Measurements from ENCODE around the gene ADSS1. TPM values are rescaled to one million over a fixed set of nuclear protein-coding genes. Genes with fewer than 3 reads are reported as not detected.

Gene ADSS1
- polyA plus RNA-seq, 1 of the 3 experiments (the other 2 are of a cell fraction): 14.3 TPM

GRCh38 chr14:104787736-104788135 lies 63.7 kb downstream of the ADSS1 start:
- no peak for TF ChIP-seq JUND (IDR thresholded peaks at IDR 0.05)
- no peak for TF ChIP-seq MEF2A (IDR thresholded peaks at IDR 0.05; ENCODE audit: borderline replicate concordance, low read depth)
- no peak for TF ChIP-seq PBX3 (IDR thresholded peaks at IDR 0.05)
- TF ChIP-seq TAF1 (IDR thresholded peaks at IDR 0.05; ENCODE audit: borderline replicate concordance, low read depth, low read length): no peak
- TF ChIP-seq SMC3 (IDR thresholded peaks at IDR 0.05; ENCODE audit: low read depth, low read length): no peak
- TF ChIP-seq RXRA (IDR thresholded peaks at IDR 0.05; ENCODE audit: borderline replicate concordance, low read depth): no peak
- TF ChIP-seq FOSL2 (IDR thresholded peaks at IDR 0.05; ENCODE audit: borderline replicate concordance, low read depth): no peak
- no peak for TF ChIP-seq USF2 (IDR thresholded peaks at IDR 0.05; ENCODE audit: borderline replicate concordance, low read depth, low read length)
- no peak for TF ChIP-seq YY1 (IDR thresholded peaks at IDR 0.05; ENCODE audit: low read depth)
- no peak for TF ChIP-seq RFX5 (IDR thresholded peaks at IDR 0.05; ENCODE audit: low read length)
- TF ChIP-seq MAX (IDR thresholded peaks at IDR 0.05; ENCODE audit: low read depth): no peak
- TF ChIP-seq EZH2phosphoT487 (IDR thresholded peaks at IDR 0.05; ENCODE audit: borderline replicate concordance, low read depth): no peak
- TF ChIP-seq EP300 (IDR thresholded peaks at IDR 0.05; ENCODE audit: borderline replicate concordance in 1 of 2, low read depth in 1 of 2, low read length in 1 of 2): no peak
- no peak for TF ChIP-seq RCOR1 (IDR thresholded peaks at IDR 0.05; ENCODE audit: low read length)
- no peak for TF ChIP-seq TEAD4 (IDR thresholded peaks at IDR 0.05; ENCODE audit: borderline replicate concordance, insufficient read depth)
- TF ChIP-seq FOXJ3 (CRISPR knock-in tag; IDR thresholded peaks at IDR 0.05): no peak
- H2AFZ ChIP-seq (ENCODE audit: low read depth): no peak overlapping the region
- H3K27me3 ChIP-seq (ENCODE audit: insufficient read depth): no peaks in the 10 kb centered on the region
- 83% methylated on average over 3 of the region's 7 CpGs for WGBS (ENCODE audit: low lambda C conversion rate)
- peaks cover 0 to 41% of the 10 kb centered on the region in 2 experiments for H3K36me3 ChIP-seq (replicated peaks in 1 of 2; ENCODE audit: control insufficient read depth in 1 of 2, insufficient read depth in 2 of 2, low read length in 1 of 2)
- peaks cover 0 to 3% of the 10 kb centered on the region in 2 experiments; a peak in 1 of 4 replicates for H3K4me1 ChIP-seq (ENCODE audit: control insufficient read depth in 1 of 2, insufficient read depth in 2 of 2, low read depth in 1 of 2, low read length in 1 of 2)
- H3K9ac ChIP-seq: no peak overlapping the region
- no peak overlapping the region for H3K4me2 ChIP-seq
- ChIA-PET CTCF (interaction anchor here (1.0 to 6.3 kb wide), 3 partner anchors 19 to 64 kb away, joined by 3 to 35 read pairs (median 4); partner anchors contain the start of gene ADSS1), POLR2A (no interaction called here)
- H4K20me1 ChIP-seq (ENCODE audit: insufficient read depth): peaks cover 78% of the 10 kb centered on the region
- H3K4me3 ChIP-seq (ENCODE audit: low read depth in 2 of 2, low read length in 1 of 2): no peak overlapping the region
- peaks cover 75% of the 10 kb centered on the region for H3K79me2 ChIP-seq (ENCODE audit: insufficient read depth)
- no peaks in the 10 kb centered on the region for H3F3A ChIP-seq (replicated peaks; ENCODE audit: insufficient read depth)
- DNase-seq: no peak
- H3K27ac ChIP-seq (ENCODE audit: low read depth in 2 of 2, low read length in 1 of 2): no peak overlapping the region
- no peaks in the 10 kb centered on the region for H3K9me3 ChIP-seq
- no peaks in the 10 kb centered on the region for H3K9me2 ChIP-seq

All from SK-N-SH (cell line).